Right kidney (tissue), 1 donor: Measurements from ENCODE around the gene EGLN1.
"Not testable (repeated sequence)": the region's sequence is repeated elsewhere in the genome, so short reads cannot be mapped to it uniquely, and the experiment has no call there.

Experiments used
- DNase-seq: peaks from one replicate; pipeline ENCODE4 v3.0.0-alpha.2; 2016

The EGLN1 gene

GRCh38 chr1:231363624-231364023 lies 58.5 kb downstream of the EGLN1 start:
- no peak for DNase-seq

- no peak for DNase-seq
Measured at GRCh38 chr1:231362325-231362724, 59.8 kb downstream of the EGLN1 start.

GRCh38 chr1:231359113-231359512 lies 63.0 kb downstream of the EGLN1 start:
- no peak for DNase-seq

- DNase-seq, result peak; percentile 50
Measured at GRCh38 chr1:231357831-231358354, 64.2 kb downstream of the EGLN1 start.

GRCh38 chr1:231357187-231357772 lies 64.8 kb downstream of the EGLN1 start:
- DNase-seq, result no peak

- DNase-seq, result no peak
Measured at GRCh38 chr1:231355171-231355570, 66.9 kb downstream of the EGLN1 start.

GRCh38 chr1:231354330-231355020 lies 67.6 kb downstream of the EGLN1 start:
- no peak for DNase-seq

- no peak for DNase-seq
Measured at GRCh38 chr1:231353086-231353485, 69.0 kb downstream of the EGLN1 start.

- DNase-seq, result no peak
Measured at GRCh38 chr1:231351816-231352215, 70.3 kb downstream of the EGLN1 start.

GRCh38 chr1:231348856-231349255 lies 73.2 kb downstream of the EGLN1 start:
- DNase-seq, result not testable (repeated sequence)

GRCh38 chr1:231348442-231348841 lies 73.6 kb downstream of the EGLN1 start:
- DNase-seq, result no peak

- no peak for DNase-seq
Measured at GRCh38 chr1:231347961-231348360, 74.1 kb downstream of the EGLN1 start.

GRCh38 chr1:231340328-231341013 lies 81.6 kb downstream of the EGLN1 start:
- no peak for DNase-seq

- no peak for DNase-seq
Measured at GRCh38 chr1:231338270-231339128, 83.6 kb downstream of the EGLN1 start, which contains the start of gene SPRTN. SPRTN (plus strand) TSS chr1:231338293; CDS start chr1:231338384, 91 bp downstream.

GRCh38 chr1:231337472-231338269 lies 84.4 kb downstream of the EGLN1 start, which contains the start of gene EXOC8:
EXOC8 (minus strand) TSS chr1:231337852; CDS start chr1:231337745, 107 bp downstream.
- DNase-seq, result peak; percentile 99

- no peak for DNase-seq
Measured at GRCh38 chr1:231337043-231337471, 85.0 kb downstream of the EGLN1 start.

GRCh38 chr1:231335663-231336602 lies 86.2 kb downstream of the EGLN1 start:
- no peak for DNase-seq

GRCh38 chr1:231334952-231335351 lies 87.1 kb downstream of the EGLN1 start:
- no peak for DNase-seq

- DNase-seq, result peak; percentile 6
Measured at GRCh38 chr1:231334079-231334666, 87.9 kb downstream of the EGLN1 start.

GRCh38 chr1:231332761-231333160 lies 89.3 kb downstream of the EGLN1 start:
- DNase-seq, result no peak
